HL-60/S4 treated with retinoic acid at 250 ng/mL for 4 days and 3 days (cell line): ENCODE measurements around the gene TUFM.
"Not testable (repeated sequence)": the region's sequence is repeated elsewhere in the genome, so short reads cannot be mapped to it uniquely, and the experiment has no call there.

Experiments
- in situ Hi-C: fragments of 300-500 bp; cut with MboI; formaldehyde crosslinking; loops from 2 replicates; pipeline ENCODE4 v1.7.0; 2022; ENCODE audit warnings: low sequenced_read_pairs

TUFM gene

DNA sequence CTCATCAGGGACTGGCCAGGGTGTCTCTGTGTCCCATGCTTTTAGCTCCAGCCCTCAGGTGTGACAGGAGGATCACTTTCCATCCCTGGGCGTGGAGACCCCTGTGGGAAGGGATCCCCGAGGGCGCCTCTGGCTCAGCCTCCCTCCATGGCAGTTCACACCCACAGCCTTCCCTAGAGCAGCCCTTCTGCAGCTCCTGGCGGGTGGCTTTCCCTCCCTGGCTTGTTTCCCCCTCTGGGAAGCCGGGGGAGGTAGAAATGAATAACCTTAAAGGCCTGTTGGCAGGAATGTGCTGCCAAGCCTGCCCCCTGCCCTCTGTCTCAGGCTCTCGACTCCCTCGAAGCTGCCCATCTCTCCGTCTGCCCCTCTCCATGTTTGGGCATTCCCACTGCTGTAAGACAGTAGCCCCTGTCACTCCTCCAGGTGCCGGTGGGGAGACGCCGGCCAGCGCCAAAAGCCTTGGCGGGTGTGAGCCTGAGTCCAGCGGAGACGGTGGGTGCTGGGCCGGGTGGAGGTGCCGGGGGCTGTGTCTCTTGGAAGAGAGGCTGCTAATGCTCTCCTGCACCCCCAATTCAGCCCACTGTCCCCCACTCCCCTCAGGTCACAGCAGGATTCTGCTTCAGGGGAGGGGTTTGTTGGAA lies 30.0 kb upstream of the TUFM start:
- in situ Hi-C loops: loop anchor here (5.0 kb wide), 1 partner anchor 44 kb away; no protein-coding TSS in a partner anchor

GRCh38 chr16:28875134-28876018 lies 29.2 kb upstream of the TUFM start:
- in situ Hi-C loops: loop anchor here (5.0 kb wide), 1 partner anchor 43 kb away; no protein-coding TSS in a partner anchor

GRCh38 chr16:28874406-28874805 lies 28.3 kb upstream of the TUFM start:
- in situ Hi-C loops: no loop called here

- in situ Hi-C loops: no loop called here
These were observed 27.5 kb upstream of the TUFM start for GRCh38 chr16:28873543-28874201.

- in situ Hi-C loops: no loop called here
These were observed 26.8 kb upstream of the TUFM start for GRCh38 chr16:28872952-28873351.

- in situ Hi-C loops: no loop called here
These were observed 23.1 kb upstream of the TUFM start for GRCh38 chr16:28869201-28869600.

- in situ Hi-C loops: not testable (repeated sequence)
These were observed 21.5 kb upstream of the TUFM start for GRCh38 chr16:28867646-28868045.

- in situ Hi-C loops: no loop called here
These were observed 21.1 kb upstream of the TUFM start for GRCh38 chr16:28867241-28867640.

- in situ Hi-C loops: no loop called here
These were observed 20.3 kb upstream of the TUFM start for GRCh38 chr16:28866454-28866804.

GRCh38 chr16:28865722-28866453 lies 19.7 kb upstream of the TUFM start:
- in situ Hi-C loops: no loop called here

GRCh38 chr16:28865001-28865688 lies 19.0 kb upstream of the TUFM start:
- in situ Hi-C loops: no loop called here

DNA sequence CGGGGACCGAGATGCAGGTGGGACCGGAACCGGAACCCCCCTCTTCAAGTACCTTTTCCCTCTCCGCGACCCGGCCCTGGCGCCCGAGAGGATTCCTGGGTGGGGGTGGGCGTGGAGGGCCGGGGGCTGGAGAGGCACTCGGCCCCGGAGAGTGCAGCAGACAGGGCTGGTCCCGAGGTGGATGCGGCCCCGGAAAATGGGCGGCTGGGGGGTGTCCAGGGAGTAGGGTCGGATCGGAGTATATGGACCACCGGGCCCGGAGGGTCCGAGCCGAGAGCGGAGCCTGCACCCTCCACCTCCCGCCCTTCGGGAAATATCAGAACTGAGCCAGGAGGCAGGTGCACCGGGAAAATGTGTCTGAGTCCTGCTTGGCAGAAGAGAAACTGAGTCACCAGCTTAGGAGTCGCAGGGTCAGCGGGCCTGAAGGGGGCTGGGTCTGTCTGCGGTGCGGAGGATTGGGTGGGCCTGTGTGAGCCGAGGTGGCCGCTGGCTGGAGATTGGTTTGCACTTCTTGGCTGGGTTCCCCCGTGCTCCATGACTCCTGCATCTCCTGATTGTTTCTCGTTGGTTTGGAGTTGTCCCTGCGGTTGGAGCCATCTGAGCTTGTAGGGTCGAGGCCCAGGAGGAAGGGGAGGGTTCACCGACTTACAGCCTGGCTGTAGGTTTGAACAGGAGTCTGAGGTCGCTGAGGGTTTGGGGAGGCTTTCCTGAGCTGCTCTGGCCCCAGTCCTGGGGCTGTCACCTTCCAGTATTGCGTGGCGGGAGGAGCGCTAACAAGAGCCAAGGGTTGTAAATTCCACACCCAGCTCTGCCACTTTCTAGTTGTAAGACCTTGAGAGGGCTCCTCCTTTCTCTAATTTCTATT lies 18.0 kb upstream of the TUFM start:
- in situ Hi-C loops: no loop called here

DNA sequence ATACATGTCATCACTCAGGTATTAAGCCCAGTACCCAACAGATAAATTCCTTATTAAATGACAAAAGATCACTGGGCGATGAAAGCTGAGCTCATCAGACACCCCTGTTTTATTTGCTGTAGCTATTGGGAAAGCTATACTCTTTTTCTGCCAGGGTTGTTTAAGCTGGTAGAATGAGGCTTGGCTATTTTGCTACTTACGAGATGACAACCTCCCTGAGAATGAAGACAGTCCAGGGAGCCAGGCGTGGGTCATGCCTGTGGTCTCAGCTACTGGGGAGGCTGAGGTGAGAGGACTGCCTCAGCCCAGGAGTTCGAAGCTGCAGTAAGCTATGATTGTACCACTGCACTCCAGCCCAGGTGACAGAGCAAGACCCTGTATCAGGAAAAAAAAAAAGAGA lies 13.2 kb upstream of the TUFM start:
- in situ Hi-C loops: no loop called here

DNA sequence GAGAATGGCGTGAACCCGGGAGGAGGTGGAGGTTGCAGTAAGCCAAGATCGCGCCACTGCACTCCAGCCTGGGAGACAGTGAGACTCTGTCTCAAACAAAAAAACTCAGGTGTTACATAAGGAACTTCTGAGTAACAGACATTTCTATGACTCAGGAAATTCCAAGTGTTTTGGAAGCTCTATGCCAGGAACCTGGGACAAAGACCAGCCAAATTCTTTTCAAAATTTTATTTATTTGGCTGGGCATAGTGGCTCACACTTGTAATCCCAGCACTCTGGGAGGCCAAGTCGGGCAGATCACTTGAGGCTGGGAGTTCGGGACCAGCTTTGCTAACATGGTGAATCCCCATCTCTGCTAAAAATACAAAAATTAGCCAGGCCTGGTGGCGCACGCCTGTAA lies 12.3 kb upstream of the TUFM start:
- in situ Hi-C loops: no loop called here

GRCh38 chr16:28846933-28847273 lies 755 bp upstream of the TUFM start:
- in situ Hi-C loops: no loop called here

- in situ Hi-C loops: no loop called here
These were observed 428 bp downstream of the TUFM start for GRCh38 chr16:28845761-28846079.

DNA sequence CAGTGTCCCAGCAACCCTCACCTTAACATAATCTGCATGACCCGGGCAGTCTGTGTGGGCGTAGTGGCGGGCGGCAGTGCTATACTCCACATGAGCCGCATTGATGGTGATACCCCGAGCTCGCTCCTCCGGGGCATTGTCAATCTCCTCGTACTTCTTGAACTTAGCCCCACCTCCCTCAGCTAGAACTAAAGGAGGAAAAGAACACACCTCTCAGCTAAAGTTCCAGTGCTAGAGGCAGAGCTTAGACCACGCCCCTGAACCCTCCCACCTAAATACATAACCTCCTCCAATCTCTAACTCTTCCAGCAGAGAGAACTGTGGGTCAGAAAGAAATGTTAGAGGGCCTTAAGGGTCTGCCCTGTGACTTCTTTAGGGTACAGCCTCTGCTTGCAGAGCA lies 855 bp downstream of the TUFM start:
- in situ Hi-C loops: no loop called here

- in situ Hi-C loops: no loop called here
These were observed 1.8 kb downstream of the TUFM start for GRCh38 chr16:28844226-28844885.

- in situ Hi-C loops: no loop called here
These were observed 2.4 kb downstream of the TUFM start for GRCh38 chr16:28843766-28844165.
